ENCODE measurements around the gene PACSIN2. TPM values are rescaled to one million over a fixed set of nuclear protein-coding genes. Genes with fewer than 3 reads are reported as not detected.

Gene PACSIN2
- total RNA-seq, 1 experiment from 2014 or later: 224 TPM

DNA sequence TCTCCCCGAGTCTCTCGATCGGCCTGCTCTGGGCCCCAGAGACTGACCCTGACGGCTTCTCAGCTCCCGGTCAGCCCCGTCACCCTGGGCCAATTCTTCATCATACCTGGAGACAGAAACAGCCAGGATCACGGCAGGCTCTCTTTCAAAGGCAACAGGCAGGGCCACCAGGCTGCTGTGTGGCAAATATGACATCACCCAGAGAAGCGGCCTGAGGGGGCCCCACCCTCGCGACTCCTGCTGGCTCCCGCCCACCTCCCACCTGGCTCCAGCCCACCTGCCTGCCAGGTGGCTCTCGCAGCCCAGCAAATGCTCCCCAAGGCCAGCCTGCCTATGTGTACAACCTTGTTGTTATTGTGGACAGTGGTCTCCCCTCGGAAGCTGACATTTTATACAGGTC lies 24.9 kb upstream of the PACSIN2 start:
- H3K36me3 Mint-ChIP-seq (ENCODE audit: insufficient read depth, unreplicated experiment): no peaks in the 10 kb centered on the region
- no peak for DNase-seq
- CTCF ChIA-PET: no interaction called here
- TF ChIP-seq, protein P1, sequence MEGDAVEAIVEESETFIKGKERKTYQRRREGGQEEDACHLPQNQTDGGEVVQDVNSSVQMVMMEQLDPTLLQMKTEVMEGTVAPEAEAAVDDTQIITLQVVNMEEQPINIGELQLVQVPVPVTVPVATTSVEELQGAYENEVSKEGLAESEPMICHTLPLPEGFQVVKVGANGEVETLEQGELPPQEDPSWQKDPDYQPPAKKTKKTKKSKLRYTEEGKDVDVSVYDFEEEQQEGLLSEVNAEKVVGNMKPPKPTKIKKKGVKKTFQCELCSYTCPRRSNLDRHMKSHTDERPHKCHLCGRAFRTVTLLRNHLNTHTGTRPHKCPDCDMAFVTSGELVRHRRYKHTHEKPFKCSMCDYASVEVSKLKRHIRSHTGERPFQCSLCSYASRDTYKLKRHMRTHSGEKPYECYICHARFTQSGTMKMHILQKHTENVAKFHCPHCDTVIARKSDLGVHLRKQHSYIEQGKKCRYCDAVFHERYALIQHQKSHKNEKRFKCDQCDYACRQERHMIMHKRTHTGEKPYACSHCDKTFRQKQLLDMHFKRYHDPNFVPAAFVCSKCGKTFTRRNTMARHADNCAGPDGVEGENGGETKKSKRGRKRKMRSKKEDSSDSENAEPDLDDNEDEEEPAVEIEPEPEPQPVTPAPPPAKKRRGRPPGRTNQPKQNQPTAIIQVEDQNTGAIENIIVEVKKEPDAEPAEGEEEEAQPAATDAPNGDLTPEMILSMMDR (IDR thresholded peaks at IDR 0.05; ENCODE audit: unreplicated experiment): no peak
- no TSS peak for BruUV-seq (replicated peaks)
- H3K4me1 Mint-ChIP-seq (ENCODE audit: low read depth, unreplicated experiment): no peaks in the 10 kb centered on the region
- no peaks in the 10 kb centered on the region for H3K27me3 Mint-ChIP-seq (ENCODE audit: unreplicated experiment)
- H3K9me3 Mint-ChIP-seq (ENCODE audit: low read depth, unreplicated experiment): no peaks in the 10 kb centered on the region
- no peak overlapping the region for H3K27ac Mint-ChIP-seq (ENCODE audit: unreplicated experiment)
- intact Hi-C loops (cut with micrococcal nuclease; ENCODE audit: unreplicated experiment): no loop called here
- no peak overlapping the region for H3K4me3 Mint-ChIP-seq (ENCODE audit: low read depth, unreplicated experiment)

- BruUV-seq (replicated peaks): no TSS peak
- H3K27me3 Mint-ChIP-seq (ENCODE audit: unreplicated experiment): no peaks in the 10 kb centered on the region
- TF ChIP-seq, protein P1 (IDR thresholded peaks at IDR 0.05; ENCODE audit: unreplicated experiment): no peak
- no peak overlapping the region for H3K27ac Mint-ChIP-seq (ENCODE audit: unreplicated experiment)
- H3K4me3 Mint-ChIP-seq (ENCODE audit: low read depth, unreplicated experiment): no peak overlapping the region
- intact Hi-C loops (cut with micrococcal nuclease; ENCODE audit: unreplicated experiment): no loop called here
- DNase-seq: no peak
- H3K4me1 Mint-ChIP-seq (ENCODE audit: low read depth, unreplicated experiment): no peaks in the 10 kb centered on the region
- peaks cover 6% of the 10 kb centered on the region for H3K36me3 Mint-ChIP-seq (ENCODE audit: insufficient read depth, unreplicated experiment)
- H3K9me3 Mint-ChIP-seq (ENCODE audit: low read depth, unreplicated experiment): no peaks in the 10 kb centered on the region
- CTCF ChIA-PET: no interaction called here
Measured at GRCh38 chr22:43038325-43038724, 23.4 kb upstream of the PACSIN2 start.

DNA sequence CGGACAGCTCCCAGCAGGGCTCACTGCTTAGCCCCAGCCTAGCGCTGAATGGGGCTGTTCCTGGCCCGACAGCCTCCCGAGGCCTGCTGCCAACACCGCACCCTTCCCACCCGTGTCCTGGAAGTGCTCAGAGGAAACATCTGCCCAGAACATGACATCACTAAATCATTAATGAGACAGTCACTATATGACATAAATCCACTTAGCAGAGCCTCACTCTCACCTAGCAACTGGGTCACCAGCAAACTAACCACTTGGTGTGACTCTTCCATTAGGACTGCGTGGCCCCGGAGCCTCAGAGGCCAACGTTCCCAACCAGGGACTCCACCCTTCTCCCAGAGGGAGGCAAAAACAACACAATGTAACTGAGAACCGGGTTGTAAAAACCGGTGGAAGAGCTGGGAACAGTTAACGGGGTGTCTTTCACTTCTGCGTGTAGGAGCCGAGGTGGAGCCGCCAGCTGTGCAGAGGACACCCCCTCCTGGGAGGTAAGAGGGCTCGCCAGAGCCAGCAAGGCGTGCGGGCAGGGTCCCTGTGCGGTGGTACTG lies 21.4 kb upstream of the PACSIN2 start:
- peaks cover 6% of the 10 kb centered on the region for H3K36me3 Mint-ChIP-seq (ENCODE audit: insufficient read depth, unreplicated experiment)
- BruUV-seq (replicated peaks): no TSS peak
- intact Hi-C loops (cut with micrococcal nuclease; ENCODE audit: unreplicated experiment): no loop called here
- no peaks in the 10 kb centered on the region for H3K27me3 Mint-ChIP-seq (ENCODE audit: unreplicated experiment)
- CTCF ChIA-PET: no interaction called here
- TF ChIP-seq, protein P1 (IDR thresholded peaks at IDR 0.05; ENCODE audit: unreplicated experiment): no peak
- no peak overlapping the region for H3K4me3 Mint-ChIP-seq (ENCODE audit: low read depth, unreplicated experiment)
- DNase-seq: no peak
- no peak overlapping the region for H3K27ac Mint-ChIP-seq (ENCODE audit: unreplicated experiment)
- no peaks in the 10 kb centered on the region for H3K4me1 Mint-ChIP-seq (ENCODE audit: low read depth, unreplicated experiment)
- H3K9me3 Mint-ChIP-seq (ENCODE audit: low read depth, unreplicated experiment): no peaks in the 10 kb centered on the region

DNA sequence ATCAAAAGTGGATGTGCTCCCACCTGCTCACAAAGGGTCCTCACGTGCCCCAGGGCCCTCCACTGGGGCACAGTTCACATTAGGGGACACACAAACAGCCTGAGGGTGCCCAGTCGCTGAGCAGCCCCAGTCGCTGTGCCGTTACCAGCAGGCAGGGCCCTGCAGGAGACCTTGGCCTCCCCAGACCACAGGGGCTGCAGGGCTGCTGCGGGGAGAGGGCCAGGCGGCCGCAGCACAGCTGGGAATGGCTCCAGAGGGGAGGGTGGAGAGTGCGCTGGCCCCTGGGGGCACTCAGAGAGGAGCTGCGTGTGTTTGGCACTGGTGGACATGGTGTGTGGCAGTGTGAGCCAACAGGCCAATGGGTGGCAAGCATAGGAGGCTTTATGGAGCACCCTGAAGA lies 20.3 kb upstream of the PACSIN2 start:
- Mint-ChIP-seq H3K36me3 (ENCODE audit: insufficient read depth, unreplicated experiment) (peaks cover 7% of the 10 kb centered on the region), H3K4me3 (ENCODE audit: low read depth, unreplicated experiment) (no peak overlapping the region), H3K27ac (ENCODE audit: unreplicated experiment) (no peak overlapping the region), H3K27me3 (ENCODE audit: unreplicated experiment) (no peaks in the 10 kb centered on the region), H3K9me3 (ENCODE audit: low read depth, unreplicated experiment) (no peaks in the 10 kb centered on the region), H3K4me1 (ENCODE audit: low read depth, unreplicated experiment) (no peaks in the 10 kb centered on the region)
- intact Hi-C loops (cut with micrococcal nuclease; ENCODE audit: unreplicated experiment): no loop called here
- no peak for DNase-seq
- CTCF ChIA-PET: no interaction called here
- BruUV-seq (replicated peaks): no TSS peak
- TF ChIP-seq, protein P1 (IDR thresholded peaks at IDR 0.05; ENCODE audit: unreplicated experiment): no peak

All from Calu3 (cell line).